HG03565 (cell line): ENCODE measurements around the gene IWS1.
"Not testable (repeated sequence)": the region's sequence is repeated elsewhere in the genome, so short reads cannot be mapped to it uniquely, and the experiment has no call there.

Experiments used
- ATAC-seq: cut with Tn5 transposase; IDR thresholded peaks from one replicate; pipeline ENCODE4 v1.9.1; 2021; ENCODE audit warnings: mild to moderate bottlenecking, moderate library complexity; ENCODE audit not compliant: unreplicated experiment

The IWS1 gene

GRCh38 chr2:127530245-127531140 is 4.2 kb upstream of the IWS1 start:
- ATAC-seq, result no peak

GRCh38 chr2:127529416-127529815 is 3.1 kb upstream of the IWS1 start:
- not testable (repeated sequence) for ATAC-seq

GRCh38 chr2:127528487-127528886 is 2.2 kb upstream of the IWS1 start:
- no peak for ATAC-seq

- ATAC-seq, result no peak
These were observed 914 bp upstream of the IWS1 start for GRCh38 chr2:127527001-127527804.

GRCh38 chr2:127525691-127526131 is 578 bp downstream of the IWS1 start:
- no peak for ATAC-seq

GRCh38 chr2:127524198-127524834 is 2.0 kb downstream of the IWS1 start:
- not testable (repeated sequence) for ATAC-seq

- ATAC-seq, result no peak
These were observed 2.9 kb downstream of the IWS1 start for GRCh38 chr2:127523269-127523939.

- no peak for ATAC-seq
These were observed 5.9 kb downstream of the IWS1 start for GRCh38 chr2:127520424-127520823.

- no peak for ATAC-seq
These were observed 8.8 kb downstream of the IWS1 start for GRCh38 chr2:127517465-127517864.

- no peak for ATAC-seq
These were observed 10.1 kb downstream of the IWS1 start for GRCh38 chr2:127516041-127516762.

- ATAC-seq, result no peak
These were observed 10.8 kb downstream of the IWS1 start for GRCh38 chr2:127515383-127515915.

GRCh38 chr2:127514485-127514884 is 11.8 kb downstream of the IWS1 start:
- ATAC-seq, result no peak

- ATAC-seq, result no peak
These were observed 12.2 kb downstream of the IWS1 start for GRCh38 chr2:127514076-127514475.

- ATAC-seq, result no peak
These were observed 13.9 kb downstream of the IWS1 start for GRCh38 chr2:127512362-127512761.

GRCh38 chr2:127511917-127512316 is 14.4 kb downstream of the IWS1 start:
- no peak for ATAC-seq

GRCh38 chr2:127511090-127511695 is 15.1 kb downstream of the IWS1 start:
- ATAC-seq, result no peak

GRCh38 chr2:127510073-127510472 is 16.2 kb downstream of the IWS1 start:
- ATAC-seq, result no peak

- ATAC-seq, result no peak
These were observed 17.7 kb downstream of the IWS1 start for GRCh38 chr2:127508631-127509034.

- ATAC-seq, result no peak
These were observed 18.2 kb downstream of the IWS1 start for GRCh38 chr2:127508023-127508630.
